ENCODE results near the gene PXT1.

PXT1 gene

DNA sequence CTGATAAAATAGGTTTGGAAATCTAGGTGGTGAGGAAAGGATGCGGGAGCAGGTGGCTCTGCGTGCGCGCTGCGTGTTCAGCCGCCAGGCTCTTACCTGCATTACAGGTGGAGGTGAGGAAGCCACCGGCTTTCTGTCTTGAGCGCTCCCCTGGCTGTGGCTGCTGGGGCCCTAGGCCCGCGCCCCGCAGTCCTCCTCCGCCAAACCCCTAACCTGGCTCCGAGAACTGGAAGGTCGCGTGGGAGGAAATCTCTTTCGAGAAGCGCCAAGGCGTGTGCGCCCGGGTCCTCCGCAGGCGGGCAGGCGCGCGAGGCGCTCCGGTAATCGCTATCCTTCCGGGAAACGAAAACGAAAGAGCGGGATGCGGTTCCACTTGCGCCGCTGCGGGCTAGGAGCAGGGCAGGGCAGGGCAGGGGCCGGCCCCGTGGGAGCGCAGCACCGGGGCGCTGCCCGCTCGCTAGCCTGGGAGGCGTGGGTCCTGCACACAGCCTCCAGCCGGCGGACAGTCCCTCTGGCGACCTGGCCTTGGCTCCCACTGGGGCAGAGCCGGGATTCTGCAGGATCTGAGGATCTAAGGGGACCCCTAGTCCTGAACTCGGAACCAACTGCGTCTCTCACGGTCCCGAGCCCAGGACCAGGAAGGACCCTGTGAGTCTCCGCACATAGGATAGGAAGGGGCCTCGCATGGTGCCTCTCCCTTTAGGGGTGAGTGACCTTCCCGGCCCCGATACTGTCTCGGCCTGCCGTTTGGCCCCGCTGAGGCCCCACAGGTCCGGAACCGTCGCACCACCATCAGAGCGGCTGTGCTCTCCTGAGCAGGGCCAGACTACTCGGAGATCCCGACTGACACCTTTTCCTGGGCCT, 55.0 kb downstream of the PXT1 start, which contains the start of gene ETV7:
Gene ETV7 (minus strand): TSS at position 230 of the 864 bp plus-strand sequence. CDS start 128 bp downstream, at position 102.
- DNase-seq (ENCODE audit: low spot score): no peak

DNA sequence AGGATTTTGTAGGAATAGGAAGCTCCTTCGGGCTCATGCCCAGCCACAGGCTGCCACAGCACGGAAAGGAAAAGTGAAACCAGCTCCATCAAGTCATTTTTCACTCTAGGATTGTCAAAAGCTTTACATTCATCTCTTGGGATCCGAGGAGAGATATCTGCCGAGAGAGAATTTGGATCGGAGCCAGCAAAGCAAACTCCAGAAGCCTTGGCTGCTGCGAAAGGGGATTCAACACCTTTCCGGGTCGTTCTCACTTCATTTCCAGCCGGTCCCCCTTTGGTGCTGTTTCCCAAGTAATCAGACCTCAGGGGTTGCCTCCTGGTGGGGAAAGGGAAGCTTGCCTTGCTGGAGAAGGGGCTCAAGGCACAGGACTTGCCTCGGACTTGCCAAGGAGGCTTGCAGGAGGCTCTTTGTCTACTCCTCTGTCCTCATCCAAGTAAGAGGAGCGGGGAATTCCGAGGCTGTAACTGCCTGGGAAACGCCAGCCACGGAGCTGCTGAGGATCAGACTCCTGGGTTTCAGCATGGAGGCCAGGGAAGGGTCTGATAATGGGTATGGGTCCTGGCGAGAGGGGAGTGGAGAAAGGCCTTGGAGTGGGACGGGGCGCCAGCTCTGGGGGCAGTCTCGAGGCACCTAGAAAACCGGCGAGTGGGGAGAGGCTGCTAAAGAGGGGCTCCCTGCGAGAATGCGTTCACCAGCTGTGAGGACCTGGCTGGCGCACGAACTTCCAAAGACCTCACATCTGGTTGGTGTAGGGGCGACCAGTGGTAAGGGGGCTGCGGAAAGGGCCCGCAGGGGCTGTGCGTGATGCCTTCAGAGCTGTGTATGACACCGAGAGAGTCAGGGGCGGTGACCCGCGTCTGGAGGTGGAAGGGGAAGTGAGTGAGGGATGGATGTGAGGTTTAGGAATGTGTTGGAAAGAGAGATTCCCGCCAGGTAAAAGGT, 55.9 kb downstream of the PXT1 start:
- peak; percentile 10 for DNase-seq (ENCODE audit: low spot score)

DNA sequence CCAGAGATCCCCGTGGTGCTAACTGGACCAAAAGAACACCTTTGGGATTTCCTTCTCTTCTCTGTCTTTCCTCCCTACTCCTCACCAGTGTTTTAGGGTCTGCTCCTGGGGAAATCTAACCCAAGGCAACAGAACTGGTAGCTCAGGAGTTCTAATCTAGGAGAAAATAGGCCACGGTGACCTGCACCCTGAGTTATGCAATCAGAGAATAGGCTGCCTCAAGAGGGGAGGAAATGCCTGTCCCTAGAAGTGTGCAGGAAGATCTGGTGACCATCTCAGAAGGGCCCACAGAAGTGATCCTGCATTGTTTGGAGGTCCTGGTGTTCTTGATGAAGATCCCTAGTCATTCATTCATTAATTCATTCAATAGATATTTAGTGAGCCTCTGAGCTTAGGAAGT, 58.6 kb downstream of the PXT1 start:
- no peak for DNase-seq (ENCODE audit: low spot score)

DNA sequence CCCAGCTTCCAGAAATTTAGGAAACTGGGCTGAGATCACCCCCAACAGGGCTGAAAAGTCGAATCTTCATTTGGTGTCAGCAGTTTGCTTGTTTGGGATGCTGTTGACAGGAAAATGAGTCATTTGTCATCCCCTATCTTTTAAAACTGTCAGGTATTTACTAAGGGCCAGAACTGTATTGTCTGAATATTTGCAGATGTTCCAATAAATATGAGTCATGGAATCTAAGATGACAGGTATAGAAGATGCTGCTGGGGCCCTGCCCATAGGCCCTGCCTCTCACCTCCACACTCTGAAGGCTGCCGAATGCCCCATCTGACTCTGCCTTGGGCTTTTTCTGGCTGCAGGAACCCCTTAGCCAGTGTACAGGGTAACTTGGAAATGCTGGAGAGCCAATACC, 59.0 kb downstream of the PXT1 start:
- no peak for DNase-seq (ENCODE audit: low spot score)

DNA sequence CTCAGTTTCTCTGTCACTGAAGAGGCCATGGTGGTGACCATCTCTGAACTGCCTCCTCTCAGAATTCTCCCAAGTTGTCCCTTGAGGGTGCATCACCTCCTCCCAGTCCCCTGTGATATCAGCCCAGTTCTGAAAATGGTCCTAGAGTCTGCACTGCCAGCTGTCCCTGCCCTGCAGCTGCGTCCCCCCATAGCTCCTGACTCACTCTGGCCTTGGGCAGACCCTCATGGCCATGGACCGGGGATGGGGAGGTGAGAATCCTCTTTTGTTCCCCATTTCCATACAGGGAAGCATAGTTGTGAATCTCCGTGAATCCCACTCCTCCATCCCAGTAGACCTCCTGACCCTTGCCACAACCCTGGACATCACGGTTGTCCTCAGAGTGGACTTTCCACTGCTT, 59.7 kb downstream of the PXT1 start:
- DNase-seq (ENCODE audit: low spot score): no peak

DNA sequence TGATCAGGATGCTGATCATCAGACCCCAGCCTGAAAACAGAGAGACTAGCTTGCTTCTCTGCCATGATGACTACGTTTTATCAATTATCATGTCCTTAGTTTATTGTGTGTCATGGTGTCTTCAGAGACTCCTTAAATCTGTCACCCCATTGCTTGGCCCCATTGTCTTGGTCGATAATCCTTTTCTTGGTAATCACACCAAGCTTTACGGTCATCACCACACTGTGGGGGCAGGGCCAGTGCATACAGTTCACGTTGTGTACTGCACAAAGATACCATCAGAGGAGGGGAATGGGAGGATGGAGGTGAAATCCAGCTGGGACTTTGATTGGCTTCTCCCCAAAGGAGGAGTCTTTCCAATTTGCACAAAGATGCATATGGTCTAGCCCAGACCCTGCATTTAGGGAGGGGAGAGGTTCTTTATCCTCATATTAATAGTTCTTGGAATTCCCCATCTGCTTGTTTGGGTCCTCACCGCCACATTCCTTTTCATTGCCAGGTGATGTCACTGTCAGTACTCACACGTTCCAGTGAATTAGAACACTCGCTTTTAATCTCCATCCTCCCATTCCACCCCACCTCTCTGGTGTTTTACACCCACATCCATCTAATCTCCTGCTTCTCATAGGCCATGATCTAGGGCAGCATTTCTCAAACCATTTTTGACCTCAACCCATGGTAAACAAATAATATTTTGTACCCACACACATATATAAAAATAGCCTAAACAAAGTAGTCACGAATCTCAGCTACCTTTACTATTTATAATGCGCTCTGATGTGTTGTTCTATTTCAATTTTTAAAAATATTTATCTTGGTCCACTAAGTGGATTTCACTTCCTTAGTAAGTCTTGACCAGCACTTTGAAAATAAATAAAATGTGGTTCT, 60.9 kb downstream of the PXT1 start:
- DNase-seq (ENCODE audit: low spot score): no peak

DNA sequence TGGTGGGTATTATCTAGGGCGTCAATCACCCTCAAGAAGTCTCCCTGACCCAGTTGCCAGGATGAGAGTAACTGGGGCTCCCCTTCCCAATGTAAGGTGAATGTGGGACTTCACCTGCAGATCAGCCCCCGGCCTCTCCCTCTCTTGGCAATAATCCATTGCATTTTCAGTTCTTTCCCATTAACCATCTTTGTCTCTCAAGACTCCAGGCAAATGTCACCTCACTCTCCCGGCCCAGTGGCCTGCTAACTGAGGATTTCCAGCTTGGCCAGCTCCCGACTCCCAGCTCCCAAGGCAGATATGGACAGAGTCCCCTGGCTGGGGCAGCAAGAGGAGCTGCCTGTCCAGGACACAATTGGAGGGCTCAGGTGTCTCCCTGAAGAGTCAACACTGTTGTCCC, 62.5 kb downstream of the PXT1 start:
- no peak for DNase-seq (ENCODE audit: low spot score)

DNA sequence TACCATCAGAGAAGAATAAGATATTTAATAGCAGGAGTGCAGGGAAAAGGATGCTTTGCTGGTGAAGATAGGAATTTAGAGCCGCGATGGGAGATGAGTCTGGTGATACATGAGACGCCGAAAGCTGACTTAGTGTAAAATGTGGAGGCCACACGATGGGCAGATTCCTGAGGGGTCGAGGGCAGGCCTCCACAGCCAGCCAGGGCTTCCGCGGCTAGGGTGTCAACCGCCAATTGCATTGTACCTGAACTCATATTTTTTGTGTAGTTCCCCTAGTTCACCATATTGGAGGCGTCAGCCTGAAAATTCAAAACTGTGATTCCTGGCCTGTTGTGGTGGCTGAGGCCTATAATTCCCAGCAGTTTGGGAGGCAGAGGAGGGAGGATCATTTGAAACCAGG, 63.7 kb downstream of the PXT1 start:
- DNase-seq (ENCODE audit: low spot score): no peak

DNA sequence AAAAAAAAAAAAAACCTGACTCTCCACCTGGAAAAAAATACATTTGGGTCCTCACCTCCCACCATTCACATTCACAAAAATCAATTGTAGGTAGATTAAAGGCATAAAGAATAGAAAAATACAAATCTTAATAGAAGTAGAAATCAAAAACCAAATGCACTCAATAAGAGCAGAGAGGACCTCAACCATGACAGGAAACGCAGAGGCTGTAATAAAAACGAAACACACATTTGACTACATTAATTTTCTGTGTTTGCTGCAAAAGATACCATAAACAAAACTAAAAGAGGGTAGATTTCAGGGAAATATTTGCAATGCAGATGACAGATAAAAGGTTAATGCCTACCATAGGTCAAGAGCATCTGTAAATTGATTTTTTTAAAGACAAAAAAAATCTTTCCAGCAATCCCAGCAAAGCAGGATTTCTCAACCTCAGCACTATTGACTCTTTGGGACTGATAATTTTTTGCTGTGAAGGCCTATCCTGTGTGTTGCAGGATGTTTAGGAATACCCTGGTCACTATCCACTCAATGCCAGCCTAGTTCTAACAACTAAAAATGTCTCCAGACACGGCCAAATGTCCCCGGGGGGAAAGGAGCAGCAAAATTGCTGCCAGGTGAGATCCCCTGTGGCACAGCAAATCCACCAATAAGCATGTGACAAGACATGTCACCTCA, 64.3 kb downstream of the PXT1 start:
- DNase-seq (ENCODE audit: low spot score): no peak

DNA sequence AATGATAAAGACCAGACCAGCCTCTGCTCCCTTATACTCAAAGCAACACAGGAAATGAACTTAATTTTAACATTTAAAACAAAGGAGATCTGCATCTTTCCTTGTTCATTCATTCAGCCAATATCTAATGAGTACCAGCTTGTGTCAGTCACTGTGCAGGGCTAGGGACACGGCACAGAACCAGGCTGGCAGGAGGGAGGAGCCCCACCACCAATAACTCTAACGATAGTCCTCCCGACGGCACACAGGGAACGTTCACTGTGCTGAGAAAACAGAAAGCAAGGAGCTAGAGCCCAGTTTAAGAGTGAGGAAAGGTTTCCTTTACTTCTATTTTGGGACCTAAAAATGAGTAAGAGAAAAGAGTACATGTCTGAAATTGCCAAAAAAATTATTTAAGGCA, 65.1 kb downstream of the PXT1 start:
- no peak for DNase-seq (ENCODE audit: low spot score)

DNA sequence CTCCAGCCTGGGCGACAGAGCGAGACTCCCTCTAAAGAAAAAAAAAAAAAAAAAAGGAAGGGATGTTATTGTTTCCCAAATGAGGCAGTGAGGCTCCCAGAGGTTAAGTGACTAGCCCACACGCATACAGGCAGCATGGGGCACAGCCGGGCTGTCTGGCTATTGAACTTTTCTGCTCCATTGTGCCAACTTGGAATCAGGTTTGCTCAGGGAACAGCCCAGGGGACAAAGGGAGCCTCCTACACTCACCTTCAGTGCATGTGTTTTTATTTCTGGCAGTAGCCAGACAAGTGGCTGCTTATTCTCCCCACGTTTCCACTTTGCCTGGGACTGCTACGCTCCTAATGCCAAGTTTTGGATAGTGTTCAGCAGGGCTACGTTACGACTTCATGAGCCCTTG, 65.9 kb downstream of the PXT1 start:
- DNase-seq (ENCODE audit: low spot score): no peak

DNA sequence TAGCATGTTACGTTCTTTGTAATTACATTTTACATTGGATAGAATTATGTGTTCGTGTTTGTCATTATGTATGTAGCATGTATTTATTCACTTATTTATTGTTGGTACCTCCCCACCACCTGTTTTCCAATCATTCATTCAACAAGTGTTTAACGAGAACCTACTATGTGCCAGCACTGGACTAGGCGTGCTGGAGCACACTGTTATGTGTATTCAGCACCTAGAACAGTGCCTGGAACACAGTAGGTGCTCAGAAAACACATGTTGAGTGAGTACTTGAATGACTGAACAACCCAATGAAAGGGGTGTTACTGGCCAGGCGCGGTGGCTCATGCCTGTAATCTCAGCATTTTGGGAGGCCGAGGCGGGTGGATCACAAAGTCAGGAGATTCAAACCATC, 66.5 kb downstream of the PXT1 start:
- DNase-seq (ENCODE audit: low spot score): no peak

DNA sequence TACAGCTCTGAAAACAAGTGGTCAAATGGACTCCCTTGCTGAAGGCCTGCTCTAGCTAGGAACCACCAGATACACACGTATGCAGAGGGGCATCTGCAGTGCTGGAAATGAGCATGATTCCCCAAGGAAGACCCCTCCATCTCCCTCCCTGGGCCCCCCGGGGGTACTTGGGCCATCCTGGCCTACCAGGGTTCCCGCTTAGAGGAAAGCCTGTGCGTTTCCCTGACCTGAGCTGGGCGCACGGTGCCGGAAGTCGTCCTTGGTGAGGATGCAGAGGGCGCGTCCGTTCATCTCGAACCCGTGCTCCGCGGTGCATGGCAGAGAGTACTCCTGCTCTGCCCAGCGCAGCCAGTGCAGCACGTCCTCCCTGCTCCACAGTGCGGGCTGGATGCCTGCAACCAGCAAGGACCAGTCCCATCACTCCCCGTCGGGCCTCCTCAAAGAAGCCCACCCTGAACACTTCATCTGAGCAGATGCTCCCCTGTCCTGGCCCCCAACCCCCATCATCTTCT, 67.0 kb downstream of the PXT1 start:
- no peak for DNase-seq (ENCODE audit: low spot score)

DNA sequence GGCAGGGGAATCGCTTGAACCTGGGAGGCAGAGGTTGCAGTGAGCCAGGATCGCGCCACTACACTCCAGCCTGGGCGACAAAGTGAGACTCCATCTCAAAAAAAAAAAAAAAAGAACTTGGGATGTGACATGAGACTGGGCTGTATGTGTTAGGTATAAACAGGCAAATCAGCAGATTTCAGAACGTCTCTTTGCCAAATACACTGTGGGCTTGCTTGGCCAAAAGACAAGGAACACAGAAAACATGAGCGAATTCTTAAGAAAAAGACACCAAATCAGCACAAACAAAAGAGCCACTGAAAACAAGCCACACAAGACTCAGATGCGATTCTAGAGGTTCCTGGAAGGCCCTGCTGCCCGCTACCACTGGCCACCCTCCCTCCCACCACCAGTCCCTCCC, 67.7 kb downstream of the PXT1 start:
- no peak for DNase-seq (ENCODE audit: low spot score)

DNA sequence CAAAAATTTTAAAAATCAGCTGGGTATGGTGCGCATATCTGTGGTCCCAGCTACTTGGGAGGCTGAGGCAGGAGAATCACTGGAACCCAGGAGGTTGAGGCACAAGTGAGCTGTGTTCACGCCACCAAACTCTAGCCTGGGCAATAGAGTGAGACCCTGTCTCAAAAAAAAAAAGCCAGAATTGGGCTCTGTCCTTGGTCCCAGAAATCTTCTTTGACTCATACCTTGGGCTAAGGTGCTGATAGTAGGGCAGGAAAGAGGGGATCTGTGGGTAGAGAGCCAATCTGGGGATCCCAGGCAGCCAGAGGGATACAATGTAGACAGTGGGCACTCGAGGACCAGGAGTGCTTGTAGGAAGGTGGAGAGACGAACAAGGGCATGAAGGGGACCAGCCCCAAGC, 68.5 kb downstream of the PXT1 start:
- DNase-seq (ENCODE audit: low spot score): no peak

DNA sequence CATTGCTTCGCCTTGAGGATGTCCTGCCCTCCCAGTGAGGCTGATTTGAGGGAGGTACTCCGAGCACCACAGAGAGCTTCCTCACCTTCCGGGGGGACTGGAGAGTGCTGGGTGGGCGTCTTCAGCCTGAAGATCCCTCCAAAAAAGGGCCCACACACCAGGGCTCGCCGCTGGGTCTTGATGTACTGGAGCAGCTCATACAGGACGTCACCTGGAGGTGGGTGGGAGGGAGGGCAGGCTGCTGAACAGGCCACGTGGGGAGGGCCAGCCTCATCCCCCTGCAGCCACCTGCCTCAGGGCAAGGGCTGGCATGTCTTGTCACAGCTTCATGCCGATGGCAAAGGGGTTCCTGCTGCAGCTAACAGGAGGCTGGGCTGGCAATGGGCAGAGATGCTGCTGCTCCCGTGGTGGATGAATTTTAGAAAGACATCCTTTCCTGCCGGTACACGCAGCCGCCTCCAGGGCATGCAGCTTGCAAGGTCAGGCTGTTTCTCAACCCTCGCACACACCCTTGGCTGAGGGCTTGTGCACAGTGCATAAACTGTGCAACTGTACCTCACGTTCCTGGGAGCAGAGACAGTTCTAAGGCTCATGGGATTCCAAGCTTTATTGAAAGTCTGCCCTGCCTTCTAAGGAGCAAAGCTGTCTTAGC, 69.2 kb downstream of the PXT1 start:
- no peak for DNase-seq (ENCODE audit: low spot score)

DNA sequence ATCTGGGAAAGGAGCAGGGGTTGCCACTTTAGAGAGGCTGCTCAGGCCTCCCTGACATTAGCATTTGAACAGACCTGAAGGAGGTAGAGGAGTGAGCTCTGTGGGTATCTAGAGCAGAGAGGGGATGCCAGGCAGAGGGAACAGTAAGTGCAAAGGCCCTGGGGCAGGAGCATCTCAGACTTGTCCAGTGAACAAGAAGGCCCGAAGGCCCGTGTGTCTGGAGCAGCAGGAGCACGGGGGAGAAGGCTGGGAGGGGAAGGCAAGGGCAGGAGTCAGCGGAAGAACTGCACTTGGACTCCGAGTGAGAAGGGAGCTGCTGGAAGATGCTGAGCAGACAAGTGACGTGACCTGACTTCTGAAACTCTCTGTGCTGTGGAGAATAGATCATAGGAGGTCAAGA, 70.6 kb downstream of the PXT1 start:
- DNase-seq (ENCODE audit: low spot score): no peak

DNA sequence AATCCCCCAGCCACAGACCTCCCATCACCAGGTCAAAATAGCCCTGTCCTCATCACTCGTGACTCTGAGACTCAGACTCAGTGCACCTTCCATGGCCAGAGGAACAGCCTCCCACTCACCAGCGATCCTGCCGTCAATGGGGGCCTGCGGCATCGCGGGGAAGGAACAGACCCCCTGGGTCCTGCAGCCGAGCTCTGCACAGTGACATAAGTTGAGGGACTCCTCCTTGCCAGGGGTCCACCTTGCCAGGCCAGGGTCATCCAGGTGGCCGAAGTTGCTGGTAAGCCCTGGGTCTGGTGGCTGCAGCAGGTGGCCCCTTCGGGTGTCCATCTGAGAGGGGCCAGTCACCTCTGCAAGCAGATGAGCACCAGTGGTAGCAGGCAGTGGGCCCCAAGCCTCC, 71.4 kb downstream of the PXT1 start:
- DNase-seq (ENCODE audit: low spot score): no peak

DNA sequence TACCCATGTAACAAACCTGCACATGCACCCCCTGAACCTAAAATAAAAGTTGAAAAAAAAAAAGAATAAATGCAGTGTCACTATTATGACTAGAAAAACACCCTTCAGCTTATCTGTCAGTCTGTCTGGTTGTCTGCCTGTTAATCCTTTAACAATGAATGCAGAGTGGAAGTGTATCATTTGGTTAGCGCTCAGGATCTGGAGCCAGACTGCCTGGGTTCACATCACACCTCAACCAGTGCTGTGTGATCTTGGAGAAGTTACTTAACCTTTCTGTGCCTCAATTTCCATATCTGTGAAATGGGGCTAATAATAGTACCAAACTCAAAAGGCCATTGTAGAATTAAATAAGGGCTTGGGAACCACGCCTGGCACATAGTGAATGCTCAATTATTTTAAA, 72.0 kb downstream of the PXT1 start:
- DNase-seq (ENCODE audit: low spot score): no peak

All from pons (tissue), 1 donor.